OCI-M2 (cell line): ENCODE results near the gene PVALEF.
"Not testable (repeated sequence)": the region's sequence is repeated elsewhere in the genome, so short reads cannot be mapped to it uniquely, and the experiment has no call there.

Experiments used
- DNase-seq: peaks from one replicate; lab custom pipeline; 2025; ENCODE audit not compliant: unreplicated experiment; lab: John Stamatoyannopoulos, UW

Gene PVALEF

DNA sequence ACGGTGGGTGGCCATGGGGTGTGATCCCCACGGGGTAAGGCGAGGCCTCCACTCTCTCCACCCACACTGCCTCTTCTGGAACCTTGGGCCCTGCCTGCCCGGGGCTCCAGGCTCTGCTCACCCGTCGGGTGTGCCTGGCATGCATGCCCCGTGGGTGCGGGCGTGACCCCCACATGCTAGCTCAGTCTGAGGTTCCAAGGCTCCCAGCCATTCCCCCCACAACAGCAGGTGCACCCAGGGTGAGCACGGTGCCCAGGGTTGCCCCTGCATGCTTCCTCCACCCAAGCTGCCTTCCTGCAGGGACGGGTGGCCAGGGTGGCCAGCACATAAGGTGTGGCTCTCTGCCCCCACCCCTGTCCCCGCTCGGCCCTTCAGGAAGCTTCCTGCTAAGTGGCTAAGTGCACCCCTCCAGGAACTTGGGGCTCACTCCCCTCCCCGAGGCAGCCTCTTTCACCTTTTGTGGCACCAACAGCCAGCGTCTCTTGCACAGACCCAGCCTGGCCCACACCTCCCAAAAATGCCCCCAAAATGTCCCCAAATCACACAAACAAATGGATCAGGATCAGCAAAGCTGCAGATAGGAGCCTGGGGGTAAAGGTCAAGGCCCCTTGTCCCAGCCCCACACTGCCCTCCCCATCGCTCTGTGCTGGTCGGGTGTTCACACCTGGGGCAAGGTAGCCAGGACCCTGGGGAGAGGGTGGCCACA is 21.4 kb upstream of the PVALEF start:
- DNase-seq, result no peak

GRCh38 chr17:81144423-81144781 is 20.9 kb upstream of the PVALEF start:
- no peak for DNase-seq

- DNase-seq, result not testable (repeated sequence)
These were observed 19.1 kb upstream of the PVALEF start for GRCh38 chr17:81146208-81146607.

DNA sequence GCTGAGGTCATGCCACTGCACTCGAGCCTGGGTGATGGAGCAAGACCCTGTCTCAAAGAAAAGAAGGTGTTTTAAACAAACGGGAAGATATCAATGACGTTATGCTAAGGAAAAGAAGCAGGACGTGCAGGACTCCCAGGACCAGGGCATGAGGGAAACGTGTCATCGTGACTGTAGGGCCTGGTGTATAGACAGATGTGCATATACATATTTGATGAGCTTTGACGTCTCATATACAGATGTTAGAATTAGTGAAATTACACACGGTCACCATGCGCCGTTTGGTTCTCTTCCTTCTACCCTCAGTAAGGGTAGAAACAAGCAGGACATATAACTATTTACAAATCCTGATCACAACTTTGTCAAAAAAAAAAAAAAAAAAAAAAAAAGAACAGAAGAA is 17.6 kb upstream of the PVALEF start:
- DNase-seq, result no peak

DNA sequence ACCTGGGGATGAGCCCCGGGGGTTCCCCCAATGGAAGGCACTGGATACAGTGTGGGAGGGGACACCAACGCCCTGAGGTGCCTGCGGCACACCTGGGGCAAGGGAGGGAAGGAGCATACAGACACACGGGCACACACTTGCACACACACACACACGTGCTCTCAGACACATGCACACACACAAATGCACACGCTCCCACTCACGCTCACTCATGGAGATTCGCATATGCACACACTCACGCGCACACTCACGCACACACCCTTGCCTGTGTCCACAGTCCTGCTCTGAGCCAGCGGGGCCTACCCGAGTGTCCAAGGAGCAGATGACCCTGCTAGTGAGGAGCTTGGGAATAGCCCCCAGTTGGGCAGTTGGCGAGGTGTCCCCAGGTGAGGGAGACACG is 16.7 kb upstream of the PVALEF start:
- no peak for DNase-seq

DNA sequence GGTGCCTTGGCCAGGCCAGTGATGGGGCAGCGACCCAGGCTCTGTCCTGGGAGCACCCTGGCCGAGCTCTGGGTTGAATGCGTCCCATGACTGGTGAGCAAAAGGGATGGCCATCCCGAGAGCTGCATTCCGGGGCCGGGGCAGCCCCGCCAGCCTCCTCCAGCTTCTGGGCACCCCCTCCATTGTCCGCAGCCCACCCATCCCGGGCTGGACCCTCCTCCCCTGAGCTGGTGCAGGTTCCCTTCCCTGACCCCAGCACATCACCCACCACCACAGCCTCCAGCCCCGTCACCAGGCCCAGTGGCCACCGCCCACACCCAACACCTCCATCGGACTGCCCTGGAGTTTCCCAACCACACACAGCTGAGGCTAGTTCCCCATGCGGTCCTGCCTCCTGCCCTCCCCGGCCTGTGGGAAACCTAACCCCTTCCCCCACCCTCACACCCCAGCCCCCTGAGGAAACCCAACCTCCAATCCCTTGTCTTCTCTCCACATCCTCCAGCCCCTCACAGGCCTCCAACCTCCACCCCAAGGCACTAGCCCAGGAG is 16.2 kb upstream of the PVALEF start:
- DNase-seq, result no peak

- no peak for DNase-seq
These were observed 14.8 kb upstream of the PVALEF start for GRCh38 chr17:81150377-81151077.

DNA sequence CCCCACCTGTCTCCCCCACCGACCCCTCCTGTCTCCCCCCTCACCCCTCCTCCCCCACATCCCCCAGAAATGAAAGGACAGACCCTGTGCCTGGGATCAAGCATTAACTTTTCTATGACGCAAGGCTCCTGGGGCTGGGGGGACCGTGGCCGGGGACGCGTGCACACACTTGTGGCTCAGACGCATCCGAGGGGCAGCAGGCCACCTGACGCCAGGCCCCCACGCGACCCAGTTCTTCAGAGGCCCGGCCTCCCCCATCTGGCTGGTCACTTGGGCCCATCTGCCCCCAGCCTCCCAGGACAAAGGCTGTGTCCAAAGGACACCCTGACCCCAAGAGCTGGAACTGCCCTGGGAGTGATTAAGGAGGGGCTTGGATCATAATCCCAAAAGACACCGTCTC is 14.0 kb upstream of the PVALEF start:
- DNase-seq, result no peak

DNA sequence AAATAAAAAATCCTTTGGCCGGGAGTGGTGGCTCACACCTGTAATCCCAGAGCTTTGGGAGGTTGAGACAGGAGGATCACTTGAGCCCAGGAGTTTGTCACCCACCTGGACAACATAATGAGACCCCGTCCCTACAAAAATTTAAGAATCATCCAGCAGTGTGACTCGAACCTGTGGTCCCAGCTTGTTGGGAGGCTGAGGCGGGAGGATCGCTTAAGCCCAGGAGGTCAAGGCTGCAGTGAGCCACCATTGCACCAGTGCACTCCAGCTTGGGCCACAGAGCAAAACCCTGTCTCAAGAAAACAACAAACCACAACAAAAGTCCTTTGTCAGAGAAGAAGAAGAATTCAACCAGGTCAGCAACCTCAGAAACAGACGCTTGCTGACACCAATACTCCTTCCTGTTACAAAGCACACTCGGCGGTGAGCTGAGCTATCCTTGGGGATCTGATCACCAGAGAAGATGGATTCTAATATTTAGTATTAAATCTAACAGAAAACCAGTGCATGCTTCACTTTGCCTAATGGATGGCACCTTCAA is 12.9 kb upstream of the PVALEF start:
- DNase-seq, result no peak

DNA sequence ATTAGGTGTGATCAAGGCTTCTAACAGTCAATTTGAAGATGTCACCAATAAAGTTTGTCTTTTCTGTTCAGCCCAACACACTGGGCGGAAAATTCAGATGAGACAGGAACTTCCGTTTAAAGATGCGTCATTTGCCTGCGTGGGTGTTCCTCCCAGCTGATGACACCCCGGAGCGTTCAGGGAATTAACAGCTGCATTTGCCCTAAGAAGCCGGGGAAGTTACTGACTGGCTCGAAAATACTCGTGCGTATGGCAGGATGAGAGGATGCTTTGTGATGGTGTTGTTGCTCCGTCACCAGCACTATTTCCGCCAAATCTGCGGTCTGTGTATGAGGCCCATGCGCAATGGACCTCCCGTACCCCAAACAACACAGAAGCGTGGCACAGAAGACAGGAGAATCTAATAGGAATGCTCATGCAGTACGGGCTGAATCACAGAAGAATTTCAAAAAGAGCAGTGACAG is 11.9 kb upstream of the PVALEF start:
- DNase-seq, result no peak

DNA sequence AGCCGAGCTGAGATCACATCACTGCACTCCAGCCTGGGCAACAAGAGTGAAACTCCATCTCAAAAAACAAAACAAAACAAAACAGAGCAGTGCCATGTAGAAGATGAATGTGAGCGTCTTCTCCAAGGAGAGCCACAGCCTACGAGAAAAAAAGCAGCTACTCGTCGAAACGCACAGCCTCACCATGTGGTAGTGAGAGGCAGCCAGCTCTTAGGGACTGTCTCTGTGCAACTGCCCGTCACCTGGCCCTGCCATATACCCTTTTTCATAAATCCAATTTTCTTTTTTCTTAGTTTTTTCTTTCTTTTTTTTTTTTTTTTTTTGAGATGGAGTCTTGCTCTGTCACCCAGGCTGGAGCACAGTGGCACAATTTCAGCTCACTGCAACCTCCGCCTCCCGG is 11.3 kb upstream of the PVALEF start:
- DNase-seq, result not testable (repeated sequence)

DNA sequence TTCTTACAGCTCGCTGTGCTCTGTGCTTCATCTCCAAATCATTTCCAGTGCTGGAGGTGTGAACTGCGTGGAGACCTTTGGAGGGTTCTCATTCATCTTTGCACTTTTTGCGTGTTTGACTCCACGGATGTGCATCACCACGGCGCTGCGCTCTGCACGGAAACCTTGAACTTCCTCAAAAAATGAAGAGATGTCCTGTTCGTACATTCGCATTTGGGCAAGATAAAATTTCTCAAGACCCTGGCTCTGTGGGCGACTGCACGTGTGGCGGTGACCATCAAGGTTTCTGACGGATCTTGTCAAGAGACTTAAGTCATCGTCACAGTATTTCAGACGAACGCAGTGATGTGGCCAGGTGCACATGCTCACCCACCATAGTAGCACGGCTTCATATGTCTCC is 10.3 kb upstream of the PVALEF start:
- DNase-seq, result no peak

- no peak for DNase-seq
These were observed 8.2 kb upstream of the PVALEF start for GRCh38 chr17:81156866-81157805.

DNA sequence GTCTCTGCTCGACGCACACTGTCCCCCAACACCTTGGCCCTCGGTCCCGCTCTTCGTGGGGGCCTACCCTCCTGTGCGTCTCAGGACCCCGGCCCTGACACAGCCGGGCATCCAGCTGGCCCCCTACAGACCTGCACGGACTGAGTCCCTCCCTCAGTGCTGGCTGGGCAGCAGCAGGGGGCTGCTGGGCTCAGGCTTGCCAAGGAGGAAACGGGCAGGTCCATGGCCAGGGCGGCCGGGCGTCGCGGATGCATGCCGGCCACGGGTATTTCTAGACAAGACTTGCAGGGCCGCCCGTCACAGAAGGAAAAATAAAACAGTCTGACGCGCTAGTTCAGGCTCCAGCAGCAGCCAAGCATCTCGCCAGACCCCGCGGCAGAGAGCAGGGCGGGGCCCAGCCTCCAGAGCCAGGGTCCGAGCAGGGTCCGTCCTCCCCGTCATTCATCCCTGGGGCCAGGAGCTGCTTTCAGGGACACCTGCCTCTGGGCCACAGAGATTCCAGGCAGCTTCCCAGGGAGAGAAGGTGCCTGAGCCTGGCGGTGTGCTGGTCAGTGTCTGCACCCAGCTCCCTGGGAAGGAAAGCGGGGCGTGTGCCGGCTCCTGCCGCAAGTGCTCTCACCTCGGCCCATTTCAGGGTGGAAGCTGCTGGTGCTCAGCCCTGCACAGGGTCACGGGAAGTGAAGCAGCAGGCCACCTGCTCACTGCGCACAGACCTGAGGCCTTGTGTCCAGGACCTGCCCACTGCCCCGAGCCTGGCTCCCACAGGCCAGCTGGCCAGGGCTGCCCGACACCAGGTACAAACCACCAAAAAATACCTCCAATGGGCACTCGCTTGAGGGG is 7.2 kb upstream of the PVALEF start:
- DNase-seq, result no peak

DNA sequence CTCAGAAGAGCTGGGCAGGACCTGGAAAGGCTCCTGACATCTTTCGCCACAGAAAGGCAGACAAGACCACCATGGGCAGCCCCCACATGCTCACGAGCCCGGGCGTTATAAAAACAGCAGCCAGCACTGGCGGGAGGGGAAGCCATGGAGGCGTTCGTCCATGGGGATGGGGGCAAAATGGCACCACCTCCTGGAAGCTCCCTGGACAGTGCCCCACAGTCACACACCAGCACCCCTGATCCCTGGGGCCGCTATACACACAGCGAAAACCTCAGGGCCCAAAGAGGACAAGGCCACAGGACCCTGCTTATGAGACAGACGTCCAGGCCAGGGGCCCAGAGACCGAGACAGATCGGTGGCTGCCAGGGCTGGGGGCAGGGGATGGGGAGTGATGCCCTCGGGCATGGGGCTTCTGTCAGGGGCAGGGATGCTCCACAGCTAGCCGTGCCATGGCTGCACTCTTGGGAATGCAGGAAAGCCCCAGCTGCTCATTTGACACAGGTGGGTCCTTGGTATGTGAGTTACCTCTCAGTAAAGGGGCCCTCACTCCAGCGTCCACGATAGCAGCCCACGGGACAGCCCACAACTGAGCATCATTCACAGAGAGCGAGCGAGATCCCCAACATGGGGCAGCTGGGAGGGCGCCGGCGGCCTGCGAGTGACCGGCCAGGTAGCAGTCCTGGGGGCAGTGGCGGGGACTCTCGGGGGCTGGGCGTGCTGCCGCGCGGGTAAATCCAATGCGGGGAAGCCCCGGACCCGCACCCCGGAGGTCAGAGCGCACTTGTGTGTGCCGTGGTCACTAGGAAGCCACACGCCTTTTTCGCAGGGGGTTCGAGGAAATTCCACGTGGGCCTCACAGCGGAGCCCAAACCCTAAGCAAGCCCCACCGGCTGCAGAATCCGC is 6.4 kb upstream of the PVALEF start:
- no peak for DNase-seq

- DNase-seq, result no peak
These were observed 5.6 kb upstream of the PVALEF start for GRCh38 chr17:81159611-81160265.

- no peak for DNase-seq
These were observed 5.0 kb upstream of the PVALEF start for GRCh38 chr17:81160306-81160705.

DNA sequence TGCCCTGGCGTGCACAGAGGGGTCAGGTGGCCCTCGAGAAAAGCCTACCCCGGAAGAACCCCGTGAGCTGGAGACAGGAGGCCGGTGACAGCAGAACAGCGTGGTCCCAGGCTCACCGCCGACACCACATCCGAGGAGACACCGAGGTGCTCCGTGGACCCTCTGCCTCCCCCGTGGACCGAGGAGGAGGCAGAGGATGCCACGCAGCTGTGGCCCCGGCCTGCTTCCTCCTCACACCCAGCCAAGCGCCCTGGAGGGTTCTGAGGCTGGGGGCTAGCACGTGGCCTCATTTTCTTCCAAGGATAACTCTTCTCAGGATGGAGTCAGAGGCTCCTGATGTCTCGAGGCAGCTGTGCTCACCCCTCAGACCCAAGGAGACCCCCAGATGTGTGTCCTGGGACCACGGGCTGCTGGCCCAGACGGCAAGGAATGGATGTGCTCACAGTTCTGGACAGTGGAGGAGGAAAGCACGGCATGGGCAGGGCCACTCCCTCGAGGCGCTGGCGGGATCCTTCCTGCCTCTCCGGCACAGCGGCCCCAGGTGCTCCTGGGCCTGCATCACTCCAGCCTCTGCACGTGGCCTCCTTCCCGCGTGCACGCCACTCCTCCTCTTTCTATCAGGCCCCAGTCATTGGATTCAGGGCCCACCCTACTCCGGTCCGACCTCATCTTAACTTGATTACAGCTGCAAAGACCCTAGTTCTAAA is 4.4 kb upstream of the PVALEF start:
- no peak for DNase-seq
